Measurements from ENCODE around the gene CXorf51A.

DNA sequence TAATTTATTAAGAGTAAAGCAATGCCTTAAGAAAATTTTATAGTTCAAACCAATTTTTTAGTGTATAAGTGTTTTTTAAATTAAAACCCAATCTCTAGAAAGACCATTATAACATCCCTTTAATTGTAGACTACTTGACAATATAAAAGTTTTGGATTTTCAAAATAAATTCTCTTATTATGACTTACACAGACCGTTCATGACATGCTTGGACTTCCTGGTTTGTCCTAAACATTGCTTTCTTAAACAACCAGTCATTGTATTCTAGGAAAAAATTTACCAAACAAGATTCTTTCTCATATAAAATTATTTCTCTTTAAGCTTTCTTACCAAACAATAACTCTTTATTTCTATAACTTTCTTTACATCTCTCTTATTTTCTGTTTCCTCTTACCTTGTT is 49.0 kb upstream of the CXorf51A start:
- TF ChIP-seq, protein P1, sequence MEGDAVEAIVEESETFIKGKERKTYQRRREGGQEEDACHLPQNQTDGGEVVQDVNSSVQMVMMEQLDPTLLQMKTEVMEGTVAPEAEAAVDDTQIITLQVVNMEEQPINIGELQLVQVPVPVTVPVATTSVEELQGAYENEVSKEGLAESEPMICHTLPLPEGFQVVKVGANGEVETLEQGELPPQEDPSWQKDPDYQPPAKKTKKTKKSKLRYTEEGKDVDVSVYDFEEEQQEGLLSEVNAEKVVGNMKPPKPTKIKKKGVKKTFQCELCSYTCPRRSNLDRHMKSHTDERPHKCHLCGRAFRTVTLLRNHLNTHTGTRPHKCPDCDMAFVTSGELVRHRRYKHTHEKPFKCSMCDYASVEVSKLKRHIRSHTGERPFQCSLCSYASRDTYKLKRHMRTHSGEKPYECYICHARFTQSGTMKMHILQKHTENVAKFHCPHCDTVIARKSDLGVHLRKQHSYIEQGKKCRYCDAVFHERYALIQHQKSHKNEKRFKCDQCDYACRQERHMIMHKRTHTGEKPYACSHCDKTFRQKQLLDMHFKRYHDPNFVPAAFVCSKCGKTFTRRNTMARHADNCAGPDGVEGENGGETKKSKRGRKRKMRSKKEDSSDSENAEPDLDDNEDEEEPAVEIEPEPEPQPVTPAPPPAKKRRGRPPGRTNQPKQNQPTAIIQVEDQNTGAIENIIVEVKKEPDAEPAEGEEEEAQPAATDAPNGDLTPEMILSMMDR (IDR thresholded peaks at IDR 0.05; ENCODE audit: low read depth, low read length, missing input control) = no peak
- TF ChIP-seq YY1 (IDR thresholded peaks at IDR 0.05) (no peak), TAF1 (conservative IDR thresholded peaks at IDR 0.05) (no peak), RAD21 (IDR thresholded peaks at IDR 0.05) (no peak), SP1 (IDR thresholded peaks at IDR 0.05) (no peak), GABPA (IDR thresholded peaks at IDR 0.05 in 1 of 2, conservative IDR thresholded peaks at IDR 0.05 in 1 of 2) (no peak)
- TF ChIP-seq, protein P2, sequence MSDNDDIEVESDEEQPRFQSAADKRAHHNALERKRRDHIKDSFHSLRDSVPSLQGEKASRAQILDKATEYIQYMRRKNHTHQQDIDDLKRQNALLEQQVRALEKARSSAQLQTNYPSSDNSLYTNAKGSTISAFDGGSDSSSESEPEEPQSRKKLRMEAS (IDR thresholded peaks at IDR 0.05) = no peak
- TF ChIP-seq, protein P3, sequence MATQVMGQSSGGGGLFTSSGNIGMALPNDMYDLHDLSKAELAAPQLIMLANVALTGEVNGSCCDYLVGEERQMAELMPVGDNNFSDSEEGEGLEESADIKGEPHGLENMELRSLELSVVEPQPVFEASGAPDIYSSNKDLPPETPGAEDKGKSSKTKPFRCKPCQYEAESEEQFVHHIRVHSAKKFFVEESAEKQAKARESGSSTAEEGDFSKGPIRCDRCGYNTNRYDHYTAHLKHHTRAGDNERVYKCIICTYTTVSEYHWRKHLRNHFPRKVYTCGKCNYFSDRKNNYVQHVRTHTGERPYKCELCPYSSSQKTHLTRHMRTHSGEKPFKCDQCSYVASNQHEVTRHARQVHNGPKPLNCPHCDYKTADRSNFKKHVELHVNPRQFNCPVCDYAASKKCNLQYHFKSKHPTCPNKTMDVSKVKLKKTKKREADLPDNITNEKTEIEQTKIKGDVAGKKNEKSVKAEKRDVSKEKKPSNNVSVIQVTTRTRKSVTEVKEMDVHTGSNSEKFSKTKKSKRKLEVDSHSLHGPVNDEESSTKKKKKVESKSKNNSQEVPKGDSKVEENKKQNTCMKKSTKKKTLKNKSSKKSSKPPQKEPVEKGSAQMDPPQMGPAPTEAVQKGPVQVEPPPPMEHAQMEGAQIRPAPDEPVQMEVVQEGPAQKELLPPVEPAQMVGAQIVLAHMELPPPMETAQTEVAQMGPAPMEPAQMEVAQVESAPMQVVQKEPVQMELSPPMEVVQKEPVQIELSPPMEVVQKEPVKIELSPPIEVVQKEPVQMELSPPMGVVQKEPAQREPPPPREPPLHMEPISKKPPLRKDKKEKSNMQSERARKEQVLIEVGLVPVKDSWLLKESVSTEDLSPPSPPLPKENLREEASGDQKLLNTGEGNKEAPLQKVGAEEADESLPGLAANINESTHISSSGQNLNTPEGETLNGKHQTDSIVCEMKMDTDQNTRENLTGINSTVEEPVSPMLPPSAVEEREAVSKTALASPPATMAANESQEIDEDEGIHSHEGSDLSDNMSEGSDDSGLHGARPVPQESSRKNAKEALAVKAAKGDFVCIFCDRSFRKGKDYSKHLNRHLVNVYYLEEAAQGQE (IDR thresholded peaks at IDR 0.05) = no peak

All from liver (tissue), 3 donors.